ENCODE data around the gene PPFIA1. TPM values are rescaled to one million over a fixed set of nuclear protein-coding genes. Genes with fewer than 3 reads are reported as not detected.
"Not testable (repeated sequence)": the region's sequence is repeated elsewhere in the genome, so short reads cannot be mapped to it uniquely, and the experiment has no call there.

The PPFIA1 gene
- total RNA-seq, 1 experiment from 2014 or later: 86.8 TPM

- DNase-seq: no peak
- Histone ChIP-seq H3K27ac (no peak overlapping the region), H3K4me2 (no peak overlapping the region), H3K4me1 (replicated peaks; ENCODE audit: insufficient read depth) (peaks cover 21% of the 10 kb centered on the region), H3K4me3 (no peak overlapping the region), H3F3A (ENCODE audit: insufficient read depth, low read depth) (peaks cover 39% of the 10 kb centered on the region; the same call in 1 of the 2 replicates), H3K36me3 (ENCODE audit: low read depth) (peaks cover 68% of the 10 kb centered on the region), H3K79me2 (ENCODE audit: low read depth) (peaks cover 62% of the 10 kb centered on the region), H2AFZ (no peak overlapping the region), H3K9me2 (ENCODE audit: insufficient read depth) (no peaks in the 10 kb centered on the region), H3K27me3 (ENCODE audit: insufficient read depth, low read depth) (no peaks in the 10 kb centered on the region), H3K9me3 (ENCODE audit: insufficient read depth, low read depth) (no peaks in the 10 kb centered on the region), H4K20me1 (ENCODE audit: insufficient read depth) (peaks cover 92% of the 10 kb centered on the region)
- TF ChIP-seq CTCF (conservative IDR thresholded peaks at IDR 0.05): no peak
- intact Hi-C loops (cut with micrococcal nuclease; ENCODE audit: unreplicated experiment): no loop called here
- BruUV-seq (replicated peaks): no TSS peak
- CTCF ChIA-PET: no interaction called here
- POLR2A ChIA-PET (ENCODE audit: unreplicated experiment): no interaction called here
These were observed 135.3 kb downstream of the PPFIA1 start for GRCh38 chr11:70405679-70406395.

GRCh38 chr11:70407121-70407520 lies 136.6 kb downstream of the PPFIA1 start:
- H3K4me1 ChIP-seq (replicated peaks; ENCODE audit: insufficient read depth): peaks cover 8% of the 10 kb centered on the region
- peaks cover 49% of the 10 kb centered on the region for H3K79me2 ChIP-seq (ENCODE audit: low read depth)
- no peak for TF ChIP-seq CTCF (conservative IDR thresholded peaks at IDR 0.05)
- no peak for TF ChIP-seq EZH2 (IDR thresholded peaks at IDR 0.05; ENCODE audit: low read depth)
- H3K27ac ChIP-seq: no peak overlapping the region
- H4K20me1 ChIP-seq (ENCODE audit: insufficient read depth): peaks cover 84% of the 10 kb centered on the region
- peaks cover 70% of the 10 kb centered on the region for H3K36me3 ChIP-seq (ENCODE audit: low read depth)
- DNase-seq: no peak
- H3K4me3 ChIP-seq: no peak overlapping the region
- ChIA-PET POLR2A (ENCODE audit: unreplicated experiment) (no interaction called here), CTCF (no interaction called here)
- no peak overlapping the region for H2AFZ ChIP-seq
- no TSS peak for BruUV-seq (replicated peaks)
- H3K9me3 ChIP-seq (ENCODE audit: insufficient read depth, low read depth): no peaks in the 10 kb centered on the region
- no peaks in the 10 kb centered on the region for H3K9me2 ChIP-seq (ENCODE audit: insufficient read depth)
- intact Hi-C loops (cut with micrococcal nuclease; ENCODE audit: unreplicated experiment): no loop called here
- no peak overlapping the region for H3K4me2 ChIP-seq
- no peaks in the 10 kb centered on the region for H3K27me3 ChIP-seq (ENCODE audit: insufficient read depth, low read depth)
- peaks cover 38% of the 10 kb centered on the region; the same call in 1 of the 2 replicates for H3F3A ChIP-seq (ENCODE audit: insufficient read depth, low read depth)

GRCh38 chr11:70407814-70408213 lies 137.3 kb downstream of the PPFIA1 start:
- no peaks in the 10 kb centered on the region for H3K9me2 ChIP-seq (ENCODE audit: insufficient read depth)
- H3K79me2 ChIP-seq (ENCODE audit: low read depth): peaks cover 42% of the 10 kb centered on the region
- H4K20me1 ChIP-seq (ENCODE audit: insufficient read depth): peaks cover 84% of the 10 kb centered on the region
- no peaks in the 10 kb centered on the region for H3K9me3 ChIP-seq (ENCODE audit: insufficient read depth, low read depth)
- no peaks in the 10 kb centered on the region for H3K27me3 ChIP-seq (ENCODE audit: insufficient read depth, low read depth)
- TF ChIP-seq EZH2 (IDR thresholded peaks at IDR 0.05; ENCODE audit: low read depth) (no peak), CTCF (conservative IDR thresholded peaks at IDR 0.05) (no peak)
- H3K36me3 ChIP-seq (ENCODE audit: low read depth): peaks cover 70% of the 10 kb centered on the region
- no peak overlapping the region for H3K4me3 ChIP-seq
- DNase-seq: no peak
- peaks cover 38% of the 10 kb centered on the region; the same call in 1 of the 2 replicates for H3F3A ChIP-seq (ENCODE audit: insufficient read depth, low read depth)
- no peak overlapping the region for H3K4me2 ChIP-seq
- peaks cover 1% of the 10 kb centered on the region for H3K4me1 ChIP-seq (replicated peaks; ENCODE audit: insufficient read depth)
- intact Hi-C loops (cut with micrococcal nuclease; ENCODE audit: unreplicated experiment): no loop called here
- CTCF ChIA-PET: no interaction called here
- H2AFZ ChIP-seq: no peak overlapping the region
- BruUV-seq (replicated peaks): no TSS peak
- H3K27ac ChIP-seq: no peak overlapping the region
- POLR2A ChIA-PET (ENCODE audit: unreplicated experiment): no interaction called here

GRCh38 chr11:70408326-70408725 lies 137.8 kb downstream of the PPFIA1 start:
- H3K9me3 ChIP-seq (ENCODE audit: insufficient read depth, low read depth); H3K27me3 ChIP-seq (ENCODE audit: insufficient read depth, low read depth); H3K4me3 ChIP-seq; H3K4me2 ChIP-seq; H3K9me2 ChIP-seq (ENCODE audit: insufficient read depth); CTCF ChIA-PET; DNase-seq; intact Hi-C loops (cut with micrococcal nuclease; ENCODE audit: unreplicated experiment); H3K27ac ChIP-seq; H2AFZ ChIP-seq; H3K4me1 ChIP-seq (replicated peaks; ENCODE audit: insufficient read depth); POLR2A ChIA-PET (ENCODE audit: unreplicated experiment); BruUV-seq (replicated peaks): not testable (repeated sequence)
- peaks cover 84% of the 10 kb centered on the region for H4K20me1 ChIP-seq (ENCODE audit: insufficient read depth)
- peaks cover 37% of the 10 kb centered on the region for H3K79me2 ChIP-seq (ENCODE audit: low read depth)
- H3F3A ChIP-seq (ENCODE audit: insufficient read depth, low read depth): peaks cover 38% of the 10 kb centered on the region; the same call in 1 of the 2 replicates
- H3K36me3 ChIP-seq (ENCODE audit: low read depth): peaks cover 72% of the 10 kb centered on the region
